NCI-H2081 (cell line): ENCODE data around the gene GSPT1.
"Not testable (repeated sequence)": the region's sequence is repeated elsewhere in the genome, so short reads cannot be mapped to it uniquely, and the experiment has no call there.

ENCODE experiments used
- DNase-seq, 2 experiments: peaks; one replicate each; lab custom pipeline; 2025; lab: John Stamatoyannopoulos, UW

Gene GSPT1

GRCh38 chr16:11915644-11916523 is at the start of gene GSPT1:
TSS of gene GSPT1 (minus strand) at chr16:11915956. CDS start at chr16:11915720, 236 bp downstream.
- DNase-seq = peak; percentile 99

GRCh38 chr16:11964761-11965551 is 49.2 kb upstream of the GSPT1 start, which contains the start of gene TNFRSF17:
TSS of gene TNFRSF17 (plus strand) at chr16:11965210. CDS start at chr16:11965325, 115 bp downstream.
- no peak for DNase-seq

- no peak for DNase-seq
These were observed 48.0 kb upstream of the GSPT1 start for GRCh38 chr16:11963706-11964105.

- not testable (repeated sequence) for DNase-seq
These were observed 47.2 kb upstream of the GSPT1 start for GRCh38 chr16:11962978-11963377.

GRCh38 chr16:11962457-11962856 is 46.7 kb upstream of the GSPT1 start:
- not testable (repeated sequence) for DNase-seq

GRCh38 chr16:11957591-11958395 is 42.0 kb upstream of the GSPT1 start:
- no peak for DNase-seq

- no peak for DNase-seq
These were observed 40.8 kb upstream of the GSPT1 start for GRCh38 chr16:11956558-11956957.

GRCh38 chr16:11955713-11956123 is 40.0 kb upstream of the GSPT1 start:
- DNase-seq = no peak

GRCh38 chr16:11953576-11953975 is 37.8 kb upstream of the GSPT1 start:
- DNase-seq = not testable (repeated sequence)

GRCh38 chr16:11950388-11950787 is 34.6 kb upstream of the GSPT1 start:
- no peak for DNase-seq

GRCh38 chr16:11949527-11949926 is 33.8 kb upstream of the GSPT1 start:
- peak in 1 of 2 experiments; percentile 24 for DNase-seq

GRCh38 chr16:11948819-11949218 is 33.1 kb upstream of the GSPT1 start:
- no peak for DNase-seq

GRCh38 chr16:11946433-11946832 is 30.7 kb upstream of the GSPT1 start:
- DNase-seq = no peak

- DNase-seq = not testable (repeated sequence)
These were observed 26.2 kb upstream of the GSPT1 start, which contains the start of gene NPIPB2 for GRCh38 chr16:11941945-11942344. TSS of gene NPIPB2 (minus strand) at chr16:11942045. CDS start at chr16:11942045, 0 bp downstream.

- not testable (repeated sequence) for DNase-seq
These were observed 11.6 kb upstream of the GSPT1 start for GRCh38 chr16:11927350-11927749.

GRCh38 chr16:11924046-11924445 is 8.3 kb upstream of the GSPT1 start:
- not testable (repeated sequence) for DNase-seq

- peak; percentile 51 to 79 for DNase-seq
These were observed 949 bp upstream of the GSPT1 start for GRCh38 chr16:11916524-11917285.

- no peak for DNase-seq
These were observed 577 bp downstream of the GSPT1 start for GRCh38 chr16:11915114-11915643.

GRCh38 chr16:11914210-11915113 is 1.3 kb downstream of the GSPT1 start:
- peak in 1 of 2 experiments; percentile 22 for DNase-seq
